Astrocyte of the spinal cord (primary cell): Measurements from ENCODE around the gene ZMIZ1.

Source experiments
- DNase-seq: peaks from one replicate; pipeline ENCODE4 v3.0.0; 2011; ENCODE audit warnings: low read depth, low spot score
- H3K4me3 ChIP-seq: 2 replicates; pipeline ENCODE4 v1.5.1; 2011; ENCODE audit warnings: low read depth, mild to moderate bottlenecking, low read length, moderate library complexity
- CTCF ChIP-seq: IDR thresholded peaks from 2 replicates; pipeline ENCODE4 v1.5.1; 2012; ENCODE audit warnings: low read depth, mild to moderate bottlenecking, low read length, inconsistent platforms
- in situ Hi-C: cut with HindIII; loops from 2 replicates; pipeline ENCODE4 v1.10.0; 2017; ENCODE audit warnings: low sequenced_read_pairs

Gene ZMIZ1

GRCh38 chr10:79159141-79159651, 90.4 kb downstream of the ZMIZ1 start:
- in situ Hi-C loops: no loop called here
- no peak overlapping the region for H3K4me3 ChIP-seq
- TF ChIP-seq CTCF: no peak
- DNase-seq: peak; percentile 87

- no peak overlapping the region for H3K4me3 ChIP-seq
- no peak for TF ChIP-seq CTCF
- in situ Hi-C loops: no loop called here
- peak; percentile 73 for DNase-seq
Observed at GRCh38 chr10:79159785-79160184, 91.0 kb downstream of the ZMIZ1 start.

- no peak for DNase-seq
- in situ Hi-C loops: no loop called here
- H3K4me3 ChIP-seq: no peak overlapping the region
- no peak for TF ChIP-seq CTCF
Observed at GRCh38 chr10:79160191-79160590, 91.4 kb downstream of the ZMIZ1 start.

GRCh38 chr10:79161557-79161956, 92.8 kb downstream of the ZMIZ1 start:
- in situ Hi-C loops: no loop called here
- DNase-seq: no peak
- no peak for TF ChIP-seq CTCF
- no peak overlapping the region for H3K4me3 ChIP-seq

- DNase-seq: no peak
- TF ChIP-seq CTCF: no peak
- in situ Hi-C loops: no loop called here
- H3K4me3 ChIP-seq: no peak overlapping the region
Observed at GRCh38 chr10:79162022-79162421, 93.3 kb downstream of the ZMIZ1 start.

GRCh38 chr10:79162861-79163665, 94.3 kb downstream of the ZMIZ1 start:
- no peak for DNase-seq
- in situ Hi-C loops: no loop called here
- no peak overlapping the region for H3K4me3 ChIP-seq

More at GRCh38 chr10:79162861-79163665, 94.3 kb downstream of the ZMIZ1 start:
- TF ChIP-seq CTCF: no peak
